Measurements from ENCODE around the gene ADD3. TPM values are rescaled to one million over a fixed set of nuclear protein-coding genes. Genes with fewer than 3 reads are reported as not detected.

ADD3 gene
- total RNA-seq, 1 donor from 2014 or later = 95.3 TPM

DNA sequence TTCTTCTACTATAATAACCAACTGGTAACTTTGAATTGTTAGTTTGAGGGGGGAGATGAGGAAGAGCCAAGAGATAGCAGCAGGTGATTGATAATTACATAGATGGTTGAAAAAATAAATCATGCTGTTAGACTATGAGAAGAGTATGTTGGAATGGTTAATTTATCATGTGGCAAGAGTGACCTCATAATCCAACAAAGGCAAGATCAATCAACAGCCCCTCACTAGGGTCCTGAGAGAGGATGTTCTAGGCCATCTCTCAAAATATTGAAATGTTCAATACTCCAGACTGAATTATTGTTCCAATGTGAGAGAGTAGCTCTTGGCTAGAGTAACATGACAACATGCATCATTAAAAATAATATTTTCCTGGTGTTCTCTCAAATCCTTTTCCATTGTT, 67.9 kb downstream of the ADD3 start:
- H3K4me3 Mint-ChIP-seq = peak overlapping the region; percentile 29
- DNase-seq = no peak
- TF ChIP-seq, protein P1, sequence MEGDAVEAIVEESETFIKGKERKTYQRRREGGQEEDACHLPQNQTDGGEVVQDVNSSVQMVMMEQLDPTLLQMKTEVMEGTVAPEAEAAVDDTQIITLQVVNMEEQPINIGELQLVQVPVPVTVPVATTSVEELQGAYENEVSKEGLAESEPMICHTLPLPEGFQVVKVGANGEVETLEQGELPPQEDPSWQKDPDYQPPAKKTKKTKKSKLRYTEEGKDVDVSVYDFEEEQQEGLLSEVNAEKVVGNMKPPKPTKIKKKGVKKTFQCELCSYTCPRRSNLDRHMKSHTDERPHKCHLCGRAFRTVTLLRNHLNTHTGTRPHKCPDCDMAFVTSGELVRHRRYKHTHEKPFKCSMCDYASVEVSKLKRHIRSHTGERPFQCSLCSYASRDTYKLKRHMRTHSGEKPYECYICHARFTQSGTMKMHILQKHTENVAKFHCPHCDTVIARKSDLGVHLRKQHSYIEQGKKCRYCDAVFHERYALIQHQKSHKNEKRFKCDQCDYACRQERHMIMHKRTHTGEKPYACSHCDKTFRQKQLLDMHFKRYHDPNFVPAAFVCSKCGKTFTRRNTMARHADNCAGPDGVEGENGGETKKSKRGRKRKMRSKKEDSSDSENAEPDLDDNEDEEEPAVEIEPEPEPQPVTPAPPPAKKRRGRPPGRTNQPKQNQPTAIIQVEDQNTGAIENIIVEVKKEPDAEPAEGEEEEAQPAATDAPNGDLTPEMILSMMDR (IDR thresholded peaks at IDR 0.05) = no peak
- no peaks in the 10 kb centered on the region for H3K27me3 Mint-ChIP-seq
- peaks cover 6% of the 10 kb centered on the region for H3K9me3 Mint-ChIP-seq
- H3K27ac Mint-ChIP-seq = peak overlapping the region; percentile 88
- POLR2A ChIA-PET = interaction anchor here (0.7 to 6.0 kb wide), 5 partner anchors 7 to 791 kb away, joined by 3 to 71 read pairs (median 9); partner anchors contain the start of gene ADD3
- H3K4me1 Mint-ChIP-seq = peaks cover 85% of the 10 kb centered on the region
- peaks cover 7% of the 10 kb centered on the region for H3K36me3 Mint-ChIP-seq (ENCODE audit: low read depth)
- CTCF ChIA-PET = no interaction called here
- intact Hi-C loops (cut with micrococcal nuclease) = loop anchor here (1.0 to 5.0 kb wide), 4 partner anchors 25 to 152 kb away; no protein-coding TSS in a partner anchor
- no peak for ATAC-seq (ENCODE audit: low read depth)

DNA sequence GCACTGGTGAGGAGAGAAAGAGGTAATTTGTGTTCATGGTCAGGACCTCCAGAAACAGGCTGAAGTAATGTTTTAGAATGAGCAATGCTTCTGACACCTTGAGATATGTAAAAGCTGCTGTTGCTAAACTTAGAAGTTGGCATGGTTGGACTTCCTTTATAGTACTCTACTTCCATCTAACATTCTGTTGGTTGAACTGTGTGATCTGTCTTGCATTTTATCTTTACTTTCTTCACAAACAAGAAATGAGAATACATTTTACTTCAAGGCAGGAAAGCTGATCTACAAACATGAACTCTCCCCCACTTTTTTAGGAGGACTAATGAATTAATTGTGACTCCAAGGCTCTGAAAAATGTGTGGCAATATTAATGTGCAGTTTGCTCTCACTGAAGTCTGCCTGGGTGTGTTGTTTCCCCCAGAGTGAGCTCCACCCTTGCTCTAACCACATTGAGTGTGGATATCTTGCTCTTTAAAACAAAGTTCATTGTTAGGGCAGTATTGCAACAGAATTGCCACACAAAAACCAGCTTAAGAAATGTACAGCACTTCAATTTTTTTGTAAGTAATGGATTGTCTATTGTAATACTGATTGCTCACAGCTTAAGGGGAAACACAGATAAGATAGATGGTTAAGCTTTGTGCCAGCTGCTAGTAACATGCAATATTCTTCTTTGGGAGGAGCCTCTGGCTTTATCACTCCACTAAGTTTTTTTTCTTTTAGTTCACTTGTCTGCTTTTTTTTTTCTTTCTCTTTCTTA, 69.0 kb downstream of the ADD3 start:
- H3K9me3 Mint-ChIP-seq = peaks cover 6% of the 10 kb centered on the region
- no peaks in the 10 kb centered on the region for H3K27me3 Mint-ChIP-seq
- peaks cover 9% of the 10 kb centered on the region for H3K36me3 Mint-ChIP-seq (ENCODE audit: low read depth)
- ChIA-PET POLR2A (interaction anchor here (0.6 to 6.0 kb wide), 7 partner anchors 8 to 131 kb away, joined by 3 to 71 read pairs (median 4); partner anchors contain the start of gene ADD3), CTCF (interaction anchor here (0.6 to 2.0 kb wide), 9 partner anchors 9 to 193 kb away, joined by 3 to 5 read pairs (median 3); no protein-coding TSS in a partner anchor)
- peak overlapping the region; percentile 85 for H3K4me3 Mint-ChIP-seq
- intact Hi-C loops (cut with micrococcal nuclease) = loop anchor here (1.0 to 5.0 kb wide), 7 partner anchors 7 to 151 kb away; no protein-coding TSS in a partner anchor
- TF ChIP-seq, protein P1 (IDR thresholded peaks at IDR 0.05) = no peak
- peaks cover 84% of the 10 kb centered on the region for H3K4me1 Mint-ChIP-seq
- DNase-seq = no peak
- peak; percentile 59 for ATAC-seq (ENCODE audit: low read depth)
- H3K27ac Mint-ChIP-seq = peak overlapping the region; percentile 99

DNA sequence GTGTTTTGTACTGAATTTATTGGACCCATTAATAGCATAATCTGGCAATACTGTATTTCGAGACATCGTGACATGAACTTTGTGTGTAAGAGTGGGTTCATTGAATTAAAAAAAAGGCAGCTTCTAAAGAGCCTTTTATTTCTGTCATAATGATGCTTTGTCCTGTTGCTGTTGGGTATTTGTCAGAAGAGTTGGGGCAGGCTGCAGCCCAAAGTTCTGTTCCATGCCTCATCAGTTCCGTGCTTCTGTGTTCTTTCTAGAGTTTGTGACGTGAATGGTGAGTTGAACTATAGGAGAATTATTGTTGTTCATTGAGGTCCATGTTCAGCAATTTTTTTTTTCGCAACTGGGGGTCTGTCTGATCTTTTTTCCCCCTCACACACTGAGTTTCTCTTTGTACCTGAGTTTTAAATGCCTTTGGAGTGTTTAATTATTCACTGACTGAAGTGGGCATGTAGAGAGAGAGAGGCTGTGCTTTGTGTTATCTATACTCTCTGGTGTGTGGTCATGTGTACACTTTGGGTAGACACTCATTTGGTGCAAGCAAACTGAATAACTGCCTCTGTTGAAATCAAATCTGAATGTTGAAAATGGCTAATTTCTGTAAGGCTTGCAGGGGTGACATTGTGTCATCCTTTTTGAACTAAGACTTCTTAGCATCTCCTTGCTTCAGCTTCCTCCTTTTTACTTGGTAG, 69.8 kb downstream of the ADD3 start:
- TF ChIP-seq, protein P1 (IDR thresholded peaks at IDR 0.05) = no peak
- peak overlapping the region; percentile 85 for H3K4me3 Mint-ChIP-seq
- peaks cover 89% of the 10 kb centered on the region for H3K4me1 Mint-ChIP-seq
- H3K36me3 Mint-ChIP-seq (ENCODE audit: low read depth) = peaks cover 9% of the 10 kb centered on the region
- ATAC-seq (ENCODE audit: low read depth) (peak; percentile 49), DNase-seq (no peak)
- ChIA-PET CTCF (interaction anchor here (0.7 to 2.0 kb wide), 5 partner anchors 8 to 194 kb away, joined by 3 to 5 read pairs (median 3); no protein-coding TSS in a partner anchor), POLR2A (interaction anchor here (1.0 to 6.0 kb wide), 7 partner anchors 9 to 227 kb away, joined by 3 to 71 read pairs (median 4); partner anchors contain the start of genes ADD3 and SMNDC1)
- peak overlapping the region; percentile 99 for H3K27ac Mint-ChIP-seq
- H3K9me3 Mint-ChIP-seq = peaks cover 6% of the 10 kb centered on the region
- intact Hi-C loops (cut with micrococcal nuclease) = loop anchor here (1.0 to 5.0 kb wide), 6 partner anchors 8 to 150 kb away; no protein-coding TSS in a partner anchor
- H3K27me3 Mint-ChIP-seq = no peaks in the 10 kb centered on the region

DNA sequence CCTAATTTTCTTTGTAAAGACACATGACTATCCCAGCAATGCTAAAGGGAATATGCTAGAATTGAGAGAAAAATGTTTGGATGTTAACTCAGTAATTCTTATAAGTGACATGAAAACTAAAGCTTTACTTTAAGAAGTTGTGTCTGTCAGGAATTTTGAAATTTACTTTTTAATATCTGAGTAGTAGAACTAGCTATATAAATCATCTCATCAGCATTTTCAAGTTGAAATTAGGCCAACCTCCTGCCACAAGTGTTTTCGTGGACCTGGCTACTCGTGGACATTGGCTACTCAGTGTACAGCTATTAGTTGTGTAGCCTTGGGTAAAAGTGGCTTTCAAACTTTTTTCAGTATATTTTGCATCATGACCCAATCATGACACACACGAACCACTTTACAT, 70.5 kb downstream of the ADD3 start:
- ChIA-PET POLR2A (interaction anchor here (0.5 to 6.0 kb wide), 7 partner anchors 9 to 227 kb away, joined by 3 to 71 read pairs (median 4); partner anchors contain the start of genes ADD3 and SMNDC1), CTCF (interaction anchor here (1.0 to 2.0 kb wide), 2 partner anchors 9 to 23 kb away, joined by 3 to 5 read pairs; no protein-coding TSS in a partner anchor)
- Mint-ChIP-seq H3K27me3 (no peaks in the 10 kb centered on the region), H3K4me3 (peak overlapping the region; percentile 85), H3K4me1 (peaks cover 91% of the 10 kb centered on the region), H3K27ac (peak overlapping the region; percentile 99), H3K36me3 (ENCODE audit: low read depth) (peaks cover 9% of the 10 kb centered on the region), H3K9me3 (peaks cover 6% of the 10 kb centered on the region)
- TF ChIP-seq, protein P1 (IDR thresholded peaks at IDR 0.05) = no peak
- ATAC-seq (ENCODE audit: low read depth) (no peak), DNase-seq (no peak)
- intact Hi-C loops (cut with micrococcal nuclease) = loop anchor here (5.0 kb wide), 2 partner anchors 134 to 149 kb away; no protein-coding TSS in a partner anchor

Data from activated B cell treated with CpG ODN at 0.5 μM for 24 hours (primary cell).